ENCODE data around the gene CASP2.
A peak's percentile ranks its signal among the peaks of the same experiment; 100 is the strongest.
"Not testable (repeated sequence)": the region's sequence is repeated elsewhere in the genome, so short reads cannot be mapped to it uniquely, and the experiment has no call there.

Gene CASP2

DNA sequence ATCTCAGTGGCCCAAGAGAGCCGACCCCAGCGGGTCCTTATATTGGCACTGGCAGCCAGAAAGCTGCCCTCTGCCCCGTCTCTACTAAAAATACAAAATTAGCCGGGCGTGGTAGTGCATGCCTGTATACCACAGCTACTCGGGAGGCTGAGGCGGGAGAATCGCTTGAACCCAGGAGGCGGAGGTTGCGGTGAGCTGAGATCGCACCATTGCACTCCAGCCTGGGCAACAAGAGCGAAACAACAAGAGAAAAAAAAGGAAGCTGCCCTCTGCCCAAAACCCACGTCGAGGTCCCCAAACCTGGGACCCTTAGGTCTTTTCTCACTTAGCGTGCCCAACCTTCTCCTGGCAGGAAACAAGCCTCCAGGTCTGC, 24.0 kb upstream of the CASP2 start:
- DNase-seq (ENCODE audit: low read depth) = not testable (repeated sequence)

DNA sequence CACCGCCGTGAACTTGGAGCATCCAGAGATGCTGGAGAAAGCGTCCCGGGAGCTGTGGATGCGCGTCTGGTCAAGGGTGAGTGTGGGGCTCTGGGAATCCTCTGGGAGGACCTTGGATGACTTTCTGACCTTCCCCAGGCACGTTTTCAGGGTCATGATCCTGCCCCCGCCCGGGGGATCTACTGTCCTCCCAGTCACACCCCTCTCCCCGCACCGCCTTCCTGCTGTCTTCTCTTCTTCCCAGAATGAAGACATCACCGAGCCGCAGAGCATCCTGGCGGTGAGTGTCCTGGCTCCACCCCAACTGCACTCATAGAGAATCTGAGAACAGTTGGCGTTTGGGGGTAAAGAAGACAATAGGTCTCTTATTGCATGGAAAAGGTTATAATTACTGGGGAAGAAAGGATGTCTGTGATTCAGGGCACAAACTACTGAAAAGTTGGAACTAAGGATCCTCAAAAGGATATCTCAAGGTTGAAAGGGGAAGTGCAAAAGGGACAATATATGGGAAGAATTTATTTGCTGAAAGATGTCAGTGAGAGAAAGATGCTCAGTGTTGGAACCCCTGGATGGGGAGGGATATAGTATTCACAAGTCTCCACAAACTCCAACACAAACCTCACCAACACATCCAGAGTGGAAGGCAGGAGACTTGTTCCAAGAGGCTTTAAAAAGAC, 23.0 kb upstream of the CASP2 start:
- no peak for DNase-seq (ENCODE audit: low read depth)

DNA sequence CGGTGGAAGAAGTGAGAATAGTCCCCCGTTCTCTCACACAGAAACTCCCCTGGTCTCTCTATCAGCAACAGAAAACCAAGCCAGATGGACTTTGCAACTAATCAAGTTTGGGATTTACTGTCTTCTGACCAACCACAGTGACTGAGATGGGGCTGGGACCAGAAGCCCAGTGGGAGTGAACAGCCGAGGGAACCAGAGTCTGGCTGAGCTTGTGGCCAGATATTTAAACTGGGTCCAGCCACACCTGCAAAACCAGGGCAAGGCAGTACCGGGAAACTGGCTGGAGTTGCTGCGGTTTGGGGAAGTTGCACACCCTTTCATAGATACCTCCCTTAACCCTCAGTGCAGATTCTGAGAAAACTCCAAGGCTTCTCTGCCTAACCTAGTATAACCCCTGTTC, 18.9 kb upstream of the CASP2 start:
- no peak for DNase-seq (ENCODE audit: low read depth)

DNA sequence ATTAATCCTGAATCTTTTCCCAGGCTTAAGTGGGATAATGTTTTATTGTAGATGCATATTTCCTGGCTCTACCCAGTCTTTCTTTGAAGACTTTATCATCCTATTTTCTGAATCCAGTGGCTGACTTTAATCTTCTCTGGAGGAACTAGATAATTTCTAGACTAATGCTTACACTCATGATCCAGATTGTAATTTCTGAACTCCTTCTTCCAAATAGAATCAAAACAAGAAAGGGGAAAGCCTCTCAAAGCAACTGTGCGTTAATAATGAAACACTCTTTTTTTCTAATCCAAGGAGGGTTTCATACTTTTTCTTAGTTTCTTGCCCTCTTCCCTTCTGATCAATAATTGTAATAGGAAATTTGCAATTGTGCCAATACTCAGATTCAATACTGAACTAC, 16.9 kb upstream of the CASP2 start:
- no peak for DNase-seq (ENCODE audit: low read depth)

DNA sequence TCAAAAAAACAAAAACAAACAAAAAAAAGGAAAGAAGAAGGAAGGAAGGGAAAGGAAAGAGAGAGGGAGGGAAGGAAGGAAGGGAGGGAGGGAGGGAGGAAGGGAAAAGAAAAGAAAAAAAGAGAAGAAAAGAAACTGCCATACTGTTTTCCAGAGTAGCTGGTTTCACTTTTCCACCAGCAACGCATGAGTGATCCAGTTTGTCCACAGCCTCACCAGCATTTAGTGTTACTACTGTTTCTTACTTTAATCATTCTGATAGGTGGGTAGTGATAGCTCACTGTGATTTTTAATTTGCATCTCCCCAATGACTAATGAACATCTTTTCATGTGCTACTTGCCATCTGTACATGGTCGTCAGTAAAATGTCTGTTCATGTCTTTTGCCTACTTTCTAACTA, 15.3 kb upstream of the CASP2 start:
- no peak for DNase-seq (ENCODE audit: low read depth)

DNA sequence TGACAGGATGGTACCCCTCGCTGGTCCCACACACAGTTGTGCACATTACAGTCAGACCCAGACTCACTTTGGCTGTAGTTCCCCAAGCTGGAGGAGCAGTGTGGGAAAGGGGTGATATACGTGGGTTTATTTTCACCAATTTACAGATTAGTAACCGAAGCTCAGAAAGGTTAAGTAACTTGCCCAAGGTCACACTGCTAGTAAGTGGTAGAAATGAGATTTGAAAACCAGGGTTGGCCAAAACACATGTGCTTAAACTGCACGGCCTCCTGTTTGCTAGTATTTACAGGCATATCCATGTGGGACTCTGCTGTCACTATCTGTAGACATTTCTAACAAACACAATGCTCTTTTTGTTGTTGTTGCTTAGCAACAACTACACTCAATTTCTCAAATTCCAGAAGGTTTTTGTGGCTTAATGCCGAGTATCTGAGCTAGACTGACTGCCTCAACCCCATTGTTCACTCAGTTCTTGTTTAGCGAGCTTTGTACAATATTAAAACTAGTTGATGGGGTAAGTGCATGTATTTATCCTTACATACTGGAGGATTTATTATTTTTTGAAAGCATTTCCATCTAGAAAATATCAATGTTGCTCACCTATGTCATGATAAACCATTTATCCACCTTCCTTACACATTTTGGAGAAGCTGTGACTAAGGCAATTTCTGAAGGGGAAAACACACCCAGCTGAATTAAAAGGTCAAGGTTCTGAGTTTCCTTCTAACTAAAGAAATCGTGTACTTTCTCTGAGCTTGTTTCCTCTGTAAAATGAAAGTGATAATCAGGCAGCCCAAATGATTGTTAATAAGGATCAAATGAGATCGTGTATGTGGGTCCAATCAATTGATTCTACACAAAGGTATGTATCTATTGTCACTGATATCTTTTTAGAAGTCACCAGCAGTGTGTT, 8.7 kb upstream of the CASP2 start:
- peak; percentile 66 for DNase-seq (ENCODE audit: low read depth)

DNA sequence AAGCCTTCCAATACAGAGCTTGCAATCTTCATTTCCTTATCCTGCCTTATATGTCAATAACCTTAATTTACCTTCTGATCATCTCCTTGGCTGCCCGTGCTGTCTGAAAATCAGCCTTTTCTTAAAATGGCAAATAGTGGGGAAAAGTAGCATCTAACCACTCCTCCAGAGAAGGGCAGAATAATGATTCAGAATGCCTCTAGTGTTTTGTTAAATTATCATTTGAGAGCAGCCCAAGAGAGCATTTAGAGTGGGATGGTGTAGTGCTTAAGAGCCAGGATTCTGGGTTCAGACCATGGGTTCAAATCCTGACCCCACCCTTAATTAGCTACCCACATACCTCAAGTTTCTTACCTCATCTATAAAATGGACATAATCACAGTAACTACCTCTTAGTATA, 8.0 kb upstream of the CASP2 start:
- DNase-seq (ENCODE audit: low read depth) = no peak

DNA sequence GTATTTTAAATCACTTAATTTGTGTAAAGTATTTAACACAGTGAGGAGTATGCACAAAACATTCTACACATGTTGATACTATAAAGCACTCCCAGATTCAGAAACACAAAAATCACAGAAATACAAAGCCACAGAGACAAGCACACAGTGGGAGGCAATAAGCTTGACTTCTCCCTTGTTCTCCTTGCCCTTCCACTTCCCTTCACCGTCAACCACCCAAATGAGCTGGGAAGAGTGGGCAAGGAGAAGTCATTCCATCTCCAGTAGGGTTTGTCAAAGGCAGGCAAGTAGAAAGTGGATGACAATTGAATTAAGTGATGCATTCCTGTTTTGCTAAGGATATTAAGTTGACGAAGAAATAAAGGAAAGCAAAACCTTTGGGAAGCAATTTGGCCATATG, 7.6 kb upstream of the CASP2 start:
- no peak for DNase-seq (ENCODE audit: low read depth)

DNA sequence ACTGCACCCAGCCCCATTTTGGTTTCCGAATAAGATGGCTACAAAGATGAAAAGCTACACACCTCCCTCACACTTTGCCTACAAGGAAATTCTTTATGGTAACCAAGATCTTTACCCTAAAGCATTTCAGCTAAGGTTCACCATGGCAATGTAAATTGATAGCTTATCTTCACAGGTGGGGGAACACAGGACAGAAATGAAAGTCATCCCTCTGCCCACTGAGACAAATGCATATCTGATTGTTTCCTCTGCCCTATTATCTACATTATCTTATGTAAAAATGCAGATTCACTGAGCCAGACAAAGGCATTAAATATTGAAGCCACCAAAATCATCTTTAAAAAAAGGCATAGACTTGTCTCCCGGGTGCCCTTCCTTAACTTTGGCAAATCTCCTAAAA, 6.6 kb upstream of the CASP2 start:
- DNase-seq (ENCODE audit: low read depth) = no peak

DNA sequence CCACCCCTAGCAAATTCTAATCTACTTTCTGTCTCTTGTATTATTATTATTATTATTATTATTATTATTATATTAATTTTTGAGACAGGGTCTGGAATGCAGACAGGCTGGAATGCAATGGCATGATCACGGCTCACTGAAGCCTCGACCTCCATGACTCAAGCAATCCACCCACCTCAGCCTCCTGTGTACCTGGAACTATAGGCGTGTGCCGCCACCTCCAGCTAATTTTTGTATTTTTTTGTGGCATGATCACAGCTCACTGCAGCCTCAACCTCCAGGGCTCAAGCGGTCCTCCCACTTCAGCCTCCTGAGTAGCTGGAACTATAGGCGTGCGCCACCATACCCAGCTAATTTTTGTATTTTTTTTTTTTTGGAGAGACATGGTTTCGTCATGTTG, 6.0 kb upstream of the CASP2 start:
- no peak for DNase-seq (ENCODE audit: low read depth)

DNA sequence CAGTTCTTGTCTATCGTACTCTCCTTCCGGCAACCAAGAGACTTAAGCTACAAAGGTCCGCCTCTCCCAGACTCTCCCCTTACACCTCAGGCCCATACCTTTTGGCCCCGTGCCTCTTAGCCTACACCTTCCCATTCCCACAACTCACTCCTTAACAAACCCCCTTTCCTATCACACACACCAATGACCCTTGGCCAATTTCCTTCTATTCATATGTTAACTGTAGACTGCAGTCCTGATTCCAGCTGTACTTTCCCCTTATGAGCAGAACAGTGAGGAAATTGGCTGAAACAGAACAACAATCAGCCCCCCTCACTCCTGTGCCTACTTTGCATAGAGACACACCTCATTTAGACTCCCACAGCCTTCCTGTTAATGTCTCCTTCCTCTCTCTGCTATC, 4.8 kb upstream of the CASP2 start:
- DNase-seq (ENCODE audit: low read depth) = no peak

DNA sequence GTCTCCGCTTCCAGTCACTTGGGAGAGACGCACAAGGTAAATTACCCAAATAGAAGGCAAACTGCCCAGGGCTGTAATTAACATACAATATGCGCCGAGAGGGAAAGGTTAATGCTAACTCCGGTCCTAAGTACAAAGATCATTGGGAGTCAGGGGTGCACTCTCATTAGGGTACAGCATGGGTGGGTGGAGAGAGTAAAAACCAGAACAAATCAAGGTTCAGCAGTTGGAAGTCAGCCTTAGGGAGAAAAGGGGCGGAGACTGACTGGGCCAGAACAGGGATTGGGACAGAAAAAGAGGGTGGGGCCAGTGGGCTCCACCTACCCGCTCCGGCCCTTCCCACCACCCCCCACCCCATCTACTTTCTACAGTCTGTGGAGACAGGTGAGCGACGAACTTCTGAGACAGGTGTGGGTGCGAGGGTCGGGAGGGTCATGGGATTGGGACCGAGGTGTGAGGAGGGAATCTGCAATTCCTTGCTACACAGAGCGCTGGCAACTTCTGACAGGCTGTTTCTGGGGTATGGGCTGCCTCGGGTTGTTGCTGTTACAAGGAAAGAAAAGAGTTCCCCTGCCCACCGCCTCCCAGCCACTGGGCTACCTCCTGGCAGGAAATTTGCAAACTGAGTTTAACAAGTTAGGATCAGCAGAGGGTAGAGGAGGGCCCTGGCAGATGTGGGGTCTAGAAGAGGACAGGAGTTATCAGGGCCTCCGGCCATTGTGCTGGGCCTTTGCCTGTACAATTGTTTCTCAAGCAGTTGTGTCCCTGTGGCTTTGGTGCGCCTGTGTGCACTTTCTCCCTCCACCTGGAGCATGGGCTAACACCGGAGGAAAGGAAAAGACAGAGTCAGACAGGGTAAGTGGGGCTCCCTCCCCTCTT, 3.3 kb upstream of the CASP2 start, which contains the start of gene TMEM139:
TSS of gene TMEM139 (plus strand) at position 368 of the 879 bp plus-strand sequence. CDS start 1,000 bp downstream, outside the sequence.
- no peak for DNase-seq (ENCODE audit: low read depth)

DNA sequence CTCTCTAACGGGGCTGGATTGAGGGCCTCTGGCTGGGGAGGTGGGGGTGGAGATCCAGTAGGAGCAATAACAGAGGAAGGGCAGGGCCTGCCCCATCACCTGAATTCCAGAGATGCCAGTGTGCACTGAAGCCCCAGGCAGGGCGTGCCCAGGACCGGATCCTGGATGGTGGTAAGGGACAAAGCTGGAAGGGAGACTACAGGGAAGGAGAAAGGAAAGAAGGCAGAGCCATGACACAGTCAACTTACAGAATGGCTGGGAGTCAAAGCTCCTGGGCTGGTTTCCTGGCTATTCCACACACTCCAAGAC, 2.7 kb upstream of the CASP2 start:
- no peak for DNase-seq (ENCODE audit: low read depth)

DNA sequence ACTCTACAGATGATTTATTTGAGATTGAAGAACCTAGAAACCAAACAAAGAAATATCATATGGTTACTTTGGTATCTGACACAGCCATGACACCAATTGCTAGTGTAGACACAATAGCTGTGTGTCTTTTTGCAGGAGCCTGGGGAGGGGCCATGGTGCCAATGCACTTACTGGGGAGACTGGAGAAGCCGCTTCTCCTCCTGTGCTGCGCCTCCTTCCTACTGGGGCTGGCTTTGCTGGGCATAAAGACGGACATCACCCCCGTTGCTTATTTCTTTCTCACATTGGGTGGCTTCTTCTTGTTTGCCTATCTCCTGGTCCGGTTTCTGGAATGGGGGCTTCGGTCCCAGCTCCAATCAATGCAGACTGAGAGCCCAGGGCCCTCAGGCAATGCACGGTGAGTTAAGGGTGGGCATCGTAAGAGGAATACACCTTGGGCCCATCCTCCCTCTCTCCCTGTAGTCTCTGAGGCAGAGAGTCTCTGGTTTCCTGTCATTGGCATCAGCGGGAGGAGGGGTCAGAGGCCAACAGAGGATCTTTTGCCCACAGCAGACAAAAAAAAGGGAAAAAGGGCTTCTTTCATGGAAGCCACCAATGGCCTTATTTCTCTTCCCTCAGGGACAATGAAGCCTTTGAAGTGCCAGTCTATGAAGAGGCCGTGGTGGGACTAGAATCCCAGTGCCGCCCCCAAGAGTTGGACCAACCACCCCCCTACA, 2.2 kb upstream of the CASP2 start:
- DNase-seq (ENCODE audit: low read depth) = no peak

DNA sequence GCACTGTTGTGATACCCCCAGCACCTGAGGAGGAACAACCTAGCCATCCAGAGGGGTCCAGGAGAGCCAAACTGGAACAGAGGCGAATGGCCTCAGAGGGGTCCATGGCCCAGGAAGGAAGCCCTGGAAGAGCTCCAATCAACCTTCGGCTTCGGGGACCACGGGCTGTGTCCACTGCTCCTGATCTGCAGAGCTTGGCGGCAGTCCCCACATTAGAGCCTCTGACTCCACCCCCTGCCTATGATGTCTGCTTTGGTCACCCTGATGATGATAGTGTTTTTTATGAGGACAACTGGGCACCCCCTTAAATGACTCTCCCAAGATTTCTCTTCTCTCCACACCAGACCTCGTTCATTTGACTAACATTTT, 1.6 kb upstream of the CASP2 start:
- DNase-seq (ENCODE audit: low read depth) = no peak

DNA sequence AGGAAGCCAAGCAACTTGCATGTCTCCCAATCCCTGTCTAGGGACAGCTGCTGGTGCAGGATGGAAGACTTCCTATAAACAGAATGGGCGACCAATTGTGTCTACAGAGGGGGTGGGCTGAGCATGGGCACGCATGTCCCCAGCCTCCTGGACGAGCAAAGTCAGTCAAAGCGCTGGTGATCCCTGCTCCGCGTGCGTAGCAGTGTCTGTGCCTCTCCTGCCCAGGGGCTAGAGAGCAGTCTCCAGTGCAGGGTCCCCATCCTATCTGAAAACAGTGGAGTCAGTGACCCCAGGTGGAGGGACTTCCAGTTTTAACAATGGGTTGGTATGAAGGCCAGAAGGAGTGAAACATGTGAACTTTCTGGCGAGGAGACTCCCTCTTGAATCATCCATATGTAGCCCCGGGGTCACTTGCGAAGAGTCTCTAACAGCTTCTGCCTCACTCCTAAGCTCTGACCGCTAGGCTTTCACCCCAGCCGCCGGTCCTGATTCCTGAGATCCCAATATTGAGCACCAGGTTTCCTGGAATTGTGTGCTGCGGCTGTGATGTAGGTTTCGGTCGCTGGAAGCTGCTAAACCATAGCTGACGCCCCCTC, 714 bp upstream of the CASP2 start:
- no peak for DNase-seq (ENCODE audit: low read depth)

DNA sequence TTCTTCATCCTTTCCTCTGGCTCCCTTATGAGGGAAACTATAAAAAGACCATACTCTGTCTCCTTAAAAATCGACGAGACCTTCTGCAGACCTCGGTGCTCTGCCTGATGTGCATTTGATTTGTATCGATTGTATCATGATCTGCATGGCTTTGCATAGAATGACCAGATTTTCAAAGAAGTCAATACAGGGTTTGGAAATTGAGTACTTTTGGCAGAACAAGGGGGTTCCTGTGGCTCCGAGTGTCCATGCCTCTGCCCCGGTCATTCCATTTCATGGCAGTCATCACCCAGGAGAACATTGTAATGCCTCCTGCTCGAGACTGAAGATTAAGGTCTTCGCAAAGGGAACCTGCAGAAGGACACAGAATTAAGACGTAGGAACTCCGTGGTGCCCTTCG, 685 bp downstream of the CASP2 start:
- DNase-seq (ENCODE audit: low read depth) = no peak

DNA sequence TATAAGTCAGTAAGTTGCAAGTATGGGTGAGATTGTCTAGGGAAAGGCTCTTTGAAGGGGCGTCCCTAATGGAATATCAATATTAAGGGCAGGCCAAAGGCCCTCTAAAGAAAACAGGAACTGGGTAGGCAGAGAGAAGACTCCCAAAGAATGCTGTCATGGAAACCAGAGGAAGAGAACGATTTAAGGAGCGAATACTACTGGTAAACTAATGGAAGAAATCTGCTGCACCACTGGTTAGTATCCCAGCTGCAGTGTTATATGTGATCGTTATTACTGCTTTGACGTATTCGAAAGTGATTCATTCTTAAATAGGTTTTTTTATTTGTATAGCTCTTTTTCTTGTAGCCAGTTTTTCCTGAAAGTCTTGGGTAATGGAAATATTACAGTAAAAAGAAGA, 1.3 kb downstream of the CASP2 start:
- no peak for DNase-seq (ENCODE audit: low read depth)

DNA sequence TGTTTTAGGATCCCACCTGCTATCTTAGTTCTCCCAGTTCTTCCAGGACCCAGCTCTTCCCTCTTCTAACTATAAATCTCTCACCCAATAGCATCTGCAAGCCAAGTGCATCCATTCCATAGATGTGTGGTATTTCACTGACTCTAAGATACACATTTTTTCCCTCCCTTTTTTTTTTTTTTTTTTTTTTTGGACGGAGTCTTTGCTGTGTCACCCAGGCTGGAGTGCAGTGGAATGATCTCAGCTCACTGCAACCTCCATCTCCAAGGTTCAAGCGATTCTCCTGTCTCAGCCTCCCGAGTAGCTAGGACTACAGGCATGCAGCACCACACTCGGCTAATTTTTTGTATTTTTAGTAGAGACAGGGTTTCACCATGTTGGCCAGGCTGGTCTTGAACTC, 1.7 kb downstream of the CASP2 start:
- not testable (repeated sequence) for DNase-seq (ENCODE audit: low read depth)

DNA sequence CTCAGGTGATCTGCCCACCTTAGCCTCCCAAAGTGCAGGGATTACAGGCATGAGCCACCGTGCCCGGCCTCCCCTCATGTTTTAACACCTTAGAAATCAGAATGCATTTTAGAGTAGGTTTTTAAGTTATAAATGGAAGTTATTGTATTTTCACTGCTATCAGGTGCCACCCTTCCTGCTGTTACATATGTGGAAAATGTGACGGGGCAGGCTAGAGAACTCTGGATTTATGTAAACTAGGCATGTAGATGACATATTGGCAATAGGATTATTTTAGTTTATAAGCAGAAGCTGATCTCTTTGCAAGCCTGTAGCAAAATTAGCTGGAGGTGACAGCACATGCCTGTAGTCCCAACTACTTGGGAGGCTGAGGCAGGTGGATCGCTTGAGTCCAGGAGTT, 2.1 kb downstream of the CASP2 start:
- DNase-seq (ENCODE audit: low read depth) = no peak

DNA sequence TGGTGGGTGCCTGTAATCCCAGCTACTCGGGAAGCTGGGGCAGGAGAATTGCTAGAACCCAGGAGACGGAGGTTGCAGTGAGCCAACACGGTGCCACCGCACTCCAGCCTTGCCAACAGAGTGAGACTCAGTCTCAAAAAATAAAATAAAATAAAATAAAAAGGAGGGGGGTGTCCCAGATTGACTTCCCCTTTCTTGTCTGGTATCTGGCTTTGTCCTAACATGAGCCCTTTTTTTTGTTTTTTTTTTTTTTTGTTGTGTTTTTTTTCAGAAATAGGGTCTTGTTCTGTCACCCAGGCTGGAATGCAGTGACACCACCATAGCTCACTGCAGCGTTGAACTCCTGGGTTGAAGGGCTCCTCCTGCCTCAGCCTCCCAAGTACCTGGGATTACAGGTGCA, 4.7 kb downstream of the CASP2 start:
- DNase-seq (ENCODE audit: low read depth) = no peak

DNA sequence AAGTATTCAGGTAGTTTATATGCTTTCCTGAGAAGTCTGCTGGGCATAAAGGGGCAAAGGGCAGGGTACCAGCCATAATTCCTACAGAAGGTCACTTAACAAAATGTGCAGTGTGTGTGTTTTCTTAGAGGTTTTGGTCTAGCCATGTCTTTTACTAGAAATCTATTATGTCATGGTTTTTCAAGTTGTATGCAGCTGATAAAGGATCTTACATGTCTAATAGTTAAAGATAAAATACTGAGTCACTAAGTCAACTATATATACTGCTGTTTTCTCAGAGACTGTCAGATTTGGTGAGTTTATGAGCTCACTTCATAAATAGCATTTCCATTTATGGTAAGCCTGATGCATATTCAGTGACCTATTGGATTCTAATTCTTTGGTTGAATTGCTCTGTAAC, 7.7 kb downstream of the CASP2 start:
- no peak for DNase-seq (ENCODE audit: low read depth)

Measured in fibroblast of gingiva (primary cell).